Keratinocyte (primary cell): ENCODE data around the gene CAPZB.

ENCODE experiments used
- EZH2 ChIP-seq: IDR thresholded peaks from one replicate; pipeline ENCODE4 v1.6.1; 2012; ENCODE audit warnings: inconsistent platforms, mild to moderate bottlenecking, low read length, moderate library complexity
- TF ChIP-seq, protein P1 (sequence below), 3 experiments: IDR thresholded peaks in 1 of 3; conservative IDR thresholded peaks in 1 of 3; optimal IDR thresholded peaks in 1 of 3; 2 replicates in 2 of 3; 3 replicates in 1 of 3; pipeline versions ENCODE3 to v1.5.1; 2011; ENCODE audit warnings: low read length in 3 of 3, mild to moderate bottlenecking in 3 of 3, moderate library complexity in 2 of 3, control low read depth in 1 of 3, inconsistent platforms in 1 of 3; ENCODE audit not compliant: insufficient read depth in 2 of 3; ENCODE audit errors: extremely low read depth in 1 of 3

DNA sequence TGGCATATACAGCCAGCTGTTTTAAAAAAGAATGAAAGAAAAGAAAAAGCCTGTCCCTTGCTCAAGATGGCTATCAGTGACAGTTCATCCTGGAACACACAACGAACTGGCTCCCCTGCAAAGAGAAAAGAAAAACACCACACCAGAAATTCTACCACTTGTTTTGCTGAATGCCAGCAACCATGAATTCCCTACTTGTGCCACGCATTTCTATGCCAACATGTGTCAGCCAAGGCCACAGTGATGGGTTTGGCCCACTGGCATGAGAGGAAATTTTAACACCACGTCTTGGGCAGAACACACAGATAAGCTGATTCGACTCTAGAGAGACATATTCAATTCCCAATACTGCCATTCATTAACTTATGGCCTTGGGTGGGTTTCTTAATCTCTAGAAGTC is 64.0 kb downstream of the CAPZB start:
- TF ChIP-seq, protein P1, sequence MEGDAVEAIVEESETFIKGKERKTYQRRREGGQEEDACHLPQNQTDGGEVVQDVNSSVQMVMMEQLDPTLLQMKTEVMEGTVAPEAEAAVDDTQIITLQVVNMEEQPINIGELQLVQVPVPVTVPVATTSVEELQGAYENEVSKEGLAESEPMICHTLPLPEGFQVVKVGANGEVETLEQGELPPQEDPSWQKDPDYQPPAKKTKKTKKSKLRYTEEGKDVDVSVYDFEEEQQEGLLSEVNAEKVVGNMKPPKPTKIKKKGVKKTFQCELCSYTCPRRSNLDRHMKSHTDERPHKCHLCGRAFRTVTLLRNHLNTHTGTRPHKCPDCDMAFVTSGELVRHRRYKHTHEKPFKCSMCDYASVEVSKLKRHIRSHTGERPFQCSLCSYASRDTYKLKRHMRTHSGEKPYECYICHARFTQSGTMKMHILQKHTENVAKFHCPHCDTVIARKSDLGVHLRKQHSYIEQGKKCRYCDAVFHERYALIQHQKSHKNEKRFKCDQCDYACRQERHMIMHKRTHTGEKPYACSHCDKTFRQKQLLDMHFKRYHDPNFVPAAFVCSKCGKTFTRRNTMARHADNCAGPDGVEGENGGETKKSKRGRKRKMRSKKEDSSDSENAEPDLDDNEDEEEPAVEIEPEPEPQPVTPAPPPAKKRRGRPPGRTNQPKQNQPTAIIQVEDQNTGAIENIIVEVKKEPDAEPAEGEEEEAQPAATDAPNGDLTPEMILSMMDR (optimal IDR thresholded peaks at IDR 0.05 in 1 of 3, IDR thresholded peaks at IDR 0.05 in 1 of 3, conservative IDR thresholded peaks at IDR 0.05 in 1 of 3; ENCODE audit: extremely low read depth in 1 of 3, insufficient read depth in 2 of 3, low read length in 3 of 3) = no peak
- no peak for TF ChIP-seq EZH2
